ENCODE measurements around the gene IGSF9.

Gene IGSF9

DNA sequence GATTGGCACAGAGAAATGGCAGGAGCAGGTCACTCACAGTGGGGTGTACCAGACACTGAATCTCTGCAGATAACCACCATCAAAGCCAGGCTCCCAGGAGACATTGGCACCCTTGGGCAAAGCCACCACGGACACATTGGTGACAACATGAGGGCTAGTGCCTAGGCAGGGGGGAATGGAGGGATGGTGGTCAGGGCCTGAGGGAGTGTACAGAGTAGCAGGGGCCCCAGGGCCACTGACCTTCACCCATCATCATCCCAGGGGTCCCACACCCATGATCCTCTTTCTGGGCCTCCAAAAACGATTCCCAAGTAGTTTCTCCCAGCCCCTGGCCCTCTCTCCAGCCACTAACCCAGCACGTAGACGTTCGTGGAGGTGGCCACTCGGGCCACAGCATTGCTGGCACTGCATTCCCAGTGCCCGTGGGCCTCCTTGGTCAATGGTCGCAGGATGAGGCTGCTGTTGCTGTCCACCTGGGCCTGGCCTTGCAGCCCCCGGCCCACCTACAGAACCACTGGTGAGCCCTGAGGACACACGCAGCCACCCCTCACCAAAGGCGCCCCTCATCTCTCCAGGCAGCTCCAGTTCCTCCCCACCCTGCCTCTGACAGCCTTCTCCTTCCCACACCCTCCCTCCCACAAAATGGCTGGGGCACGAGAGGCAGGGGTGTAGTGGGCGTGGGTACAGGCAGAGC is 14.2 kb downstream of the IGSF9 start:
- DNase-seq = no peak

DNA sequence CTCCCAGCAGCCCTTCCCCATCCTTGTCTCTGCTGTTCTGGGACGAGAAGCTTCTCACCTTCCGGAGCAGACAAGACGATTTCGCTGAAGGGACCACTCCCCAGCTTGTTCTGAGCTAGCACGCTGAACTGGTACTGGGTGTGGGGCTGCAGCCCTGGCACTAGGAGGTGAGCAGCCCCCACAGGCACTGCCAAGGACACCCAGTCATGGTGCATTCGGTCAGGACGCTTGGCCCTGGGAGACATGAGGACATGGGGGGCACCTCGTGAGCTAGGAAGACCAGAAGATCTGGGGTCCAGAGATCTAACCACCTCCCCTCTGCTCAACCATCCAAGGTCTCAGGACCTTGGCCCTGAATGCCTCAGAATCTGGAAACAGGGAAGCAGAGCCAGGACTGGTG is 14.8 kb downstream of the IGSF9 start:
- no peak for DNase-seq

DNA sequence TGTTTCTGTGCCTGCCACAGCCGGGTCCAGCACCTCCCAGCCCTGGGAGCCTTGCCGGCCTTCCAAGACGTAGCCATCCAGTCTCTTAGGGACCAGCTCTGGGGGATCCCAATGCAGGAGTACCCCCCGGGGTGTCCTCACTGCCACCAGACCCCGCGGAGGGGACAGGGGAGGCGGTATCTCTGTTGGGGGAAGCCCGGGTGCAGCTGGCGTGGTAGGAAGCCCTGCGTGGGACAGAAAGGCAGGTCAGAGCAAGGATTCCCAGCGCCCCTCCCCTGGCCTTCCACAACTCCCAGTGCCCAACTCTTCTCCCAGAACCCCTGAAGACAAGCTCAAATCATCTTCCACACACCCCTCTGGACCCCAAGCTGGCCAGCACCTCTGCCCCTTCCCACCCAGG is 15.2 kb downstream of the IGSF9 start:
- no peak for DNase-seq

DNA sequence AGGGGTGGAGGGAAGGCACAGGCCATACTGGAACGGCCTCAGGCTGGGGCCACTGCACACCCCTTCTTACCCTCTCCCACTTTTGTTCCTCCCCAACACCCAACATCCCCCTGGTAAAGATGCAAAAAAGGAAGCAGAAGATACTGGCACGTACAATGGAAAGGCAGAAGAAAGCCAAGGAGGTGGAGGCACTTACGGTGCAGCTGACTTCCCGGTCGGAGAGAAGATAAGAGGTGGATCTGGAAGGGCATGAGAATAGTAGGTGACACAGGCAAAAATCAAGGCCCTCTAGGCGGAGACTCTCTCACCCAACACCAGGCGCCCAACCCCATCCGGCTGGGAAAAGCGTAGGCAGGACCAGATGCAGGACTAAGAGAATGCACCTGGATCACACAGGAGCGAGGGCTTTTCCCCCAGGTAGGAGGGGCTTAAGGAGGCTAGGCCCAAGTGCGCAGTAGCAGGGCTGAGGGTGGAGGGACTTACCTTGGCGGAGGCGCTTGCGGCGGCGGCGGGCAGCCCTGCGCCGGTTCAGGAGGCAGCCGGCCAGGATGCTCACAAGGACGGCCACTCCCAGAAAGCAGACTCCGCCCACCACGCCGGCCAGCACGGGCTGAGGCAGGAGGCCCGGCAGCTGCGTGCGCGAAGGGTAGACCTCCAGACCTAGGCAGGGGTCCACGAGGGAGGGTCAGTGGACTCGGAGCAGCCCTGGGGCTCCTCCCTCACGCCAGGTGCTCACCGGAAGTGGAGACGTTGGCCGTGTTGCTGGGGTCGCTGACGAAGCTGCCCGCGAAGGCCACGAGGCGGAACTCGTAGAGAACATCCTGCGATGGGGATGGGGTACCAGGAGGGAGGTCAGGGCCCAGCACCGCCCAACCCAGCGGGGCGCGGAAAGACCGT is 16.0 kb downstream of the IGSF9 start:
- no peak for DNase-seq

DNA sequence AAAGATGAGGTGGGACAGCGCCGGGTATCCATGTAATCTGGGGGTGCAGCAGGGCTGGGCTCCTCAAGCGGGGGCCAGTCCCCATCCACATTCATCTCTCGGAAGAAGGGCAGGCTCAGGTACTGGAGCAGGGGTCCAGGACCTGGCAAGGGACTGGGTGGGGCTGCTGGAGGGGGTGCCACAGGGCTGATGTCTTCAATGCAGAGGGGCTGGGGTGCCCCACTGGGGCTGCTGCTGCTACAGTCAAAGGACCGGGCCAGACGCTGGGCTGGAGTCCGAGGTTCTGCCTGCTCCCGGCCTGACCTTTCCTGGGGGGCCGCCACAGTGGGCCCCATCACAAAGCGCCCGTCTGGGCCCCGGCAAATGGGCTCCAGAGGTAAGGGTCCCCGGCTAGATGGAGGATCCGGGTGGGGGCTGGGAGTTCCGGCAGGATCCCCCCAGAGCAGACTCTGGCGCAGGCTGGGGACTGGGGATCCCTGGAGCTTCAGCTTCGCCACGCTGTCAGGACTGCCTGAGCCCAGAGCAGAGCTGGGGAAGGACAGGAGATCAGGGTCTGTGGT is 16.8 kb downstream of the IGSF9 start:
- DNase-seq = no peak

DNA sequence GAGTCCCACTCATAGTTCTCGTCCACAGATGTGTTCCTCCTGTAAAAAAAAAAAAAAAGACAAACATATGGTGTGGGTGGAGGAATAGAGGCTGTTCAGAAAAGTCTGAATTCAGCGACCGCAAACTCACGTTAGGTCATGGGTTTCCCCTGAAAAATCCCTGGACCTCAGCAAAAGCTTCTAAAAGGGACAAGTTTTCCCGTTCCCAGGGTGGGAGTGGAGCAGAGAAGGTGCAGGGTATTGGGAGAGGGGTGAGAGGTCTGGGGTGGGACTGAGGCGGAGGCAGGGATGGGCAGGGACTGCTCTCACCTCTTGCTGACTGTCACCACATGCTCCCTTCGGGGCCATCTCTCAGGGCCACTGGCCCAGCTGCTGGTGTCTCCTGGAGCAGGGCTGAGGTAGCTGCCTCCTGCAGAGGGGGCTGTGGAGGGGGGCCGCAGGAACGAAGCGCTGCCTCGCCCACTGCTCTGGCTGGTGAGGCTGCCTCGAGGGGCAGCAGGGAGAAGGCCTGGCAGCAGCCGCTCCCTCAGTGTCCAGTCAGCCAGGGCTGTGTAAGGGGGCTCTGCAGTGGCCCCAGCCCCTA is 17.5 kb downstream of the IGSF9 start:
- no peak for DNase-seq

DNA sequence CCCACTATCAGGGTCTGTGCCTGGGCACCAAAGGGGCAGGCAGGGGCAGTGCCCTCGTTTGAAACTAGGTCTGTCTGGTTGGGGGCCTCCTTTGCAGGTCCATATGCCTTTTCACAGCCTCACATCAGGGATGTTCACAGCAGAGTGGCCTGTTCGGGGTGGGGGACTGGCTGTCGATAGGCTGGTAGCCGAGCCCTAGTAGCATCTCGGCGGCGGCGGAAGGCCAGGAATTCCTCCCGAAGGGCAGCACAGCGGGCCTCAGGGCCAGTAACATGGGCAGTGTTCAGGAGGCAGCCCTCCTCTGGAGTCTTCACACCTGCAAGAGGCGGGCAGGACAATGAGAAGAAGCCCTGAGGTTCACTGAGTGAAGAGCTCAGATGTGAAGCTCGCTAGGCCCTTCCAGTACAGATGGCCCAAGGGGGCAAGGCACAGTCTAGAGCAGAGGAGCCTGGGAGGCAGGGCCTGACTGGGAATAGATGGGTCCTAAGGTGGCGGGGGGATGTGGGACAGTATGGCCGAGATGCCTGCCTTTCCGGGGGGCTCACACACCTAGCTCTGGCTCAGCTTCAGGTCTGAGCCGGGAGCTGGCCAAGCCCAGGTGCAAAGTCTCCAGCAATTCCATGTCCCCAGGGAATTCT is 18.1 kb downstream of the IGSF9 start:
- DNase-seq = no peak

DNA sequence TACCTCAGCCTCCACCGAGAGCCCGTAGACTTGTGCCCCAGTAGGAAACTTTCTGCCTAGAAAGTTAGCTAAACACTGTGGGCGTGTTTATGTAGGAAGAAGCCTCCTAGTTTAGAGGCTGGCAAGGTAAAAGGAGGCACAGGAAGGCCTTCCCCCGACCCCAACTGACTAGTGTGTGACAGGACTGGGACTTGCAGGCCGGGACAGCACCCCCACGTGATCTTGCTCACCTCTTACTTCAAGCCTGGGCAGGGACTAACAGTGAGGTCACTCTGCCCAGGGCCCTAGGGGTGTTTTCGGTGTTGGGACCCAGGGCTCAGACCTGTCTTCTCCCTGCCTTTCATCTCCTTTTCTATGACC is 19.7 kb downstream of the IGSF9 start:
- DNase-seq = no peak

DNA sequence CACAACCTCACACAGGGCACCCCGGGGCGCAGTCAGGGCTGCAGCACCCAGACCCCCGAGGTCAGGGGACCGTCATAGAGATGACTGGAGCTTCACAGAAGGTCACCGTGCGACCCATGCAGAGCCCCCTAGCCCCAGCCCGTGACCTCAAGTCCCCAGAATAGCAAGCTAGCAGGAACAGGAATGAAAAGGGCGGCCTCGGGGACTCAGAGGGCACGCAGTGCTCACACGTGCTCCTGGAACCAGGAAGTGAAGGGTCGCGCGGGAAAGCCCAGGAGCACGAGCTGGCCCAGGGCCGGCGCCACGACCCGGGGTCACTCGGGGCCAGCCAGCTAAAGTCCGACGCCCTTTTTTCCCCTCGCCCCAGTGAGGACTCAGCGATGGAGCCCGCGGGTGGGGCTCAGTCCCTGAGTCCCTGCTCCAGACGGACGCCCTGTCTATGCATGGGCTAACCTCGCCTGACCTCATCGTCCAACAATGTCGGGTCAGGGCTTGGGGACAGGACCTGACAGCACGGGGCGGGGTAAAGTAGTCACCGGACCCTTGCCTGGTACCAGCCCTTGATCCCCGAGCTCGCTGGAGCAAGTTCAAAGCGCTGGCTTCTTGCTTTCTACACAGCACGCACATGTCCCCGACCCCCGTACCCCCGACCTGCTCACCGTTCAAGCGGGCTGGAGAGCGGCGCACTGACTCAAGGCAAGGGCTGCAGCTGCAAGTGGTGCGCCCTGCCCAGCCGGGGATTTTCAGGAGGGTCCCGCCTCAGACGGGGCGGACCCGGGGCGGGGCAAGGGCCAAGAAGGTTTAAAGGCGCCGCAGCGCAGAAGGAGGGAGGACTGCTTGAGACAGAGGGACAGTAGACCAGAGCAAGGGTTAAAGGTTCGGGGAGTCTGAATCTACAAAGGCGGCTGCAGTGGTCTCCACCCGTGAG is 20.4 kb downstream of the IGSF9 start, which contains the start of gene TAGLN2:
TAGLN2 (minus strand) TSS at position 717 of the 928 bp plus-strand sequence. CDS start 4,998 bp downstream, outside the sequence.
- peak; percentile 85 for DNase-seq

DNA sequence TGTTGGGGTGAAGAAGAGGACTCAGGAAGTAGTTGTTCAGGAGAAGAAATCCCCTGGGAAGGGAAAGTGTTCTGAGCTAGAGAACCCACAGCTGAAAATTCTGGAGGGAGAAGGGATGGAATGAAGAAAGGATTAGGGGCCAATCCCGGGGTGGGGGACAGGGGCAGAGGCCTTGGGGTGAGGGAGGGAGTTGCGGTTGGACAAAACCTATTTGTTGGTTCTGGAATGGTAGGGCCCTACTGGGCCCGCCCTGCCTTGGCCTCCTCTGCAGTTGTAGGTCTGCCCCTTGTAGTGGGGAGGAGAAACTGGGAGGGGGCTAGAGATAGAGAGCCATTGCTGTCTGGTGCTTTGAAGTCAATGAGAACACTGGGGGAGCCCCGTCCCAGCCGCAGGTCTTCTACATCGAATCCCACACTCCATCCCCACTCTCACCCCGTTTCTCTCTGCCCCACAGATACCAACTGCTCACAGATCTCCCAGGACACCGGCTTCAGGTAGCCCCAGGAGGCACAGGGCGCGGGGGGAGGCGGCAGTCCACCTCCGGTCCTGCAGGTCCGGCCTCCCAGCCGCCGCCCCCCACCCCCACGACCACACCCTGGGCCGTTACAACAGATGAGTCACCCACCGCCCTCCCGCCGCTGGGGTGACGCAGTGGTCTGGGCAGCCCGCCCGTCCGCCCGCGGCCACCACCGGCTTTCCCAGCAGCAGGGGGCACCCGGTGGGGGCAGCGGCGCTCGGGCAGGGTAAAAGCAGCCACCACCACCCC is 21.2 kb downstream of the IGSF9 start:
- DNase-seq = peak; percentile 58

DNA sequence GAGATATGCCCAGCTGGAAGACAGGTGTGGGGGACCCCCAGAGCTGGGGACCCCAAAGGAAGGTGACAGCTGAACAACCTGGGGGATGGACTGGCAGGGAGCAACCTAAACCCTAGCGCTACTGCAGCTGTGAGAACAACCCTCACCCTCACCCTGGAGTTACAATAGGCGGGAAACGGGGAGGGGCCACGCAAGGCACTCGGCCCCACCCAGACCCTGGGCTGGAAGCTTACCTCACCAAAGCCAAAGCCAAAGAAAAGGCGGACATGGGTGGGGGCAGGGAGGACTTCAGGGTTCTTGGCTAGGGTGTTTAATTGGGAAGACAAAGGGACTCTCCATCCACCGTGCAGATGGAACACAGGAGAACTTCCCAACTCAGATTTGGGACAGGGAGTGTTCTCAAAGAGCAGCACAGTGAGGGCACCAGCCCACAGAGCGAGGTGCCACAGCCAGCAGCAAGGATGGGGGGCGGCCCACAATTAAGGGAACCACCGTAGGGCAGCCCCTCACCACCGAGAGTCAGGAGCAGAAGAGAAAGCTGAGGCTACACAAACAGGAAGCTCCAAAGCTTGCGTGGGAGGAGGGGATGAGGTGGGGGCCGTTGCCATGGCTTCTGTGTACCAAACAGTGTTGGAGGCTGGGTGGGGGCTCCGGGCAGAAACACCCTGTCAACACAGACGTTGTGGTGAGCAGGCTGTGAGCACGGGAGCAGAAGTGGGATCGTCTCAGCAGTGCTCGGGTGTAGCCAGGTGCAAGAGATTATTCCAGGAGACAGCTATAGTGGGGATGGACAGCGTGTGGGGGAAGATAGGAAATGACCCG is 22.0 kb downstream of the IGSF9 start:
- DNase-seq = peak; percentile 87

DNA sequence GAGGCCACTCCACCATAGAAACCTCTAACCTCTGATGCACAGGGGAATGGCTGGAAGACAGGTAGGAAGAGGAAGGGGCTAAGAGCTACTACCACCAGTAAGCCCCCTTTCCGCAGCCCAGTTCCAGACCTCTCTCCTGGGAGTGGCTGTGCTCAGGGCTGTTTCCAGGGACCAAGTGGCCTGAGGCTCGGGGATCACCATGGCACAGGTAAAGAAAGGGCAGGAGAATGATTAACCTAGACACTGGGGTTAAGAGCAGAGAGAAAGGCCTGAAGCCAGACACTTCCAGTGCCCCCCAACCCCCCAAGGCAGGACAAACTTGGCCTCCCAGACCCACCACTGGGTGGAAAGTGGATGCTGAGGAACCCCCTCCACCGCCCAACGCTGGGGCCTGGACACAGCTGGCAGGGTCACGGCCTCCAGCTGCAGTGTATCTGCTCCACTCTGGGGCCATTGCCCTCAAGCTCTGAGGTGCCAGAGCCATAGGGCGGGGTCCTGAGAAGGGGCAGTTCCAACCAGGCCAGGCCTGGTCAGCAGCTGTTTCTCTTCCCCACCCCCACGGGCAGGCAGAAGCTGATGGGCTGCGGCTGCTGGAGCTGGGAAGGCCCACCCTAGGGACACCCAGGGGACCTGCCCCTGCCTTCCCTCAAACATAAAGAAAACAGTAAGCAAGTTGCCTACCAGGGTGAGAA is 22.8 kb downstream of the IGSF9 start:
- no peak for DNase-seq

DNA sequence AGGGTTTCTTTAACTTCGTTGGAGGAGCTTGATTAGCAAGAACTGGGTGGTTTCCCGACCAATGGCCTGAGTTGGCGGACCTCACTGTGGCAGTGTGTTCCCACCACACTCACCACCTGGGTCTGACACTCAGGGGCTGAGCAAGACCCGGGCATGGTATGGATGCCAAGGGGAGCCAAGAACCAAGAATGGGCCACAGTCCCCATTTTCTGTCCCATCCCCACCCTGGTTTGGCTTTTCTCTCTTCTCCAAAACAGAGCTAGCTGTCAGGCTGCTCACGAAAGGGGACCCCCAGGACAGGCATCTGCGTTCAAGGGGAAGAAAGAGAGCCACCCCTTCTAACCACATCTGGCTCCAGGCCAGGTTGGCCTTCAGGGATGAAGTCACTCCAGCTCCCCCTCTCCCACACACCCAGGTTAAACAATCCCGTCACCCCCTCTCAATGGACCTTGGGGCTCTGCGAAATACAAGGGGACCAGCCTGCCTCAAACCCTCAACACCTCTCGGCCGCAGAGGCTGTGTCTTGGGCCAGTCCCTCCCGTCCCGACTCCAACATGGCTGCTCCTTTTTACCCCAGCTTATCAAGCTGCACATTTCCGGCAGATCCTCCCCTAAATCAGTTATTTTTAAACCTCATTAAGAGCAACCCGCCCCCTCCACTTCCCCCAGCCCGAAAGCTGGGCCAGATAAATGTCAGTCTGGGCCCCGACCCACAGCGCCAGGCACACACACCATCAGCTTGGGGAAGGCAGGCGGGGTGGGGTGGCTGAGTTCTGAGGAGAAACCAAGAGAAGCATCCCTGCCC is 23.5 kb downstream of the IGSF9 start:
- DNase-seq = no peak

DNA sequence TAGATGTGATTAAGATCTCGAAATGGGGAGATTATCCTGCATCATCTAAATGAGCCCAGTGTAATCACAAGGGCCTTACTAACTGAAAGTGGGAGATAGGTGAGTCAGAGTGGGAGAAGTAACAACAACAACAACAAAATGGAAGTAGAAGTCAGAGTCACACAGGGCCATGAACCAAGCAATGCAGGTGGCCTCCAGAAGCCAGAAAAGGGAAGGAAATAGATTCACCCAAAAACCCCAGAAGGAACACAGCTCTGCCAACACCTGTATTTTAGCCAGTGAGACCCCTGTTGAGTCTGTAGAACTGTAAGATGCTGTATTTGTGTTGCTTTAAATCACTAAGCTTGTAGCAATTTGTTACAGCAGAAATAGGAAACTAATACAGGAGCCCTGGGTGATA is 24.2 kb downstream of the IGSF9 start:
- no peak for DNase-seq

DNA sequence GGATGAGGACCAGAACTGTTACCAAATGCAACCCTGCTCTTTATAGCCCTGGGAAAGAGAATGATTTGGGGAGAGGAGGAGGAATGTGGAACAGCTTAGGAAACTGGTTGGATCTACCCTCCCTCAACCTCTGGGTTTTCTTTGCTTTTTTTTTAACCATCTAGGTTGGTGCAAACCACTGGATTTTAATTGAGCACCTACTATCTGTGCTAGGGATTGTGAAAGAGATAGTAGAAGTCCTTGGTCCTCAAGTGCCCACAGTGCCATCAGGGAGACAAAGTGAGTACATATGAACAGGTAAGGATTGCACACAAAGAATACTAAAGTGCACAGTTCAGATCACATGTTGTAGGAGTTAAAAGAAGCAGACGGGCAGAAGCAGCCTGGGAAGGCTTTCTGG is 24.8 kb downstream of the IGSF9 start:
- no peak for DNase-seq

DNA sequence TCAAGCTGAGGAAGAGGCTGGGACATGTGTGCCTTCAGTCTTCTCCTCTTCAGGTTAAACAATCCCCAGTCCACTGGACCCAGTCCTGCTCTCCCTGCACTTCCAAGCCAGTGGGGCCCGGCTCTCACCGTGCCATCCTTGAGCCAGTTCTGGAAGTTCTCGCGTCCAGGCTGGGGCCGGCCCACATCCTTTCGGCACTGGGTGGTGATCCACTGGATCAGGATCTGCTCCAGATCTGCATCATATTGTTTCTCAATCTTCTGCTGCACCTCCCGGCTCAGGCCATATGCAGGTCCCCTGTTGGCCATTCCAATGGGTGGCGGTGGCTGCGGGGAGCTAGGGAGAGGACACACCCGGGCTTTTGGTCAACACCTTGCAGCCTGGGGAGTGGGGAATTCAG is 25.2 kb downstream of the IGSF9 start:
- DNase-seq = no peak

DNA sequence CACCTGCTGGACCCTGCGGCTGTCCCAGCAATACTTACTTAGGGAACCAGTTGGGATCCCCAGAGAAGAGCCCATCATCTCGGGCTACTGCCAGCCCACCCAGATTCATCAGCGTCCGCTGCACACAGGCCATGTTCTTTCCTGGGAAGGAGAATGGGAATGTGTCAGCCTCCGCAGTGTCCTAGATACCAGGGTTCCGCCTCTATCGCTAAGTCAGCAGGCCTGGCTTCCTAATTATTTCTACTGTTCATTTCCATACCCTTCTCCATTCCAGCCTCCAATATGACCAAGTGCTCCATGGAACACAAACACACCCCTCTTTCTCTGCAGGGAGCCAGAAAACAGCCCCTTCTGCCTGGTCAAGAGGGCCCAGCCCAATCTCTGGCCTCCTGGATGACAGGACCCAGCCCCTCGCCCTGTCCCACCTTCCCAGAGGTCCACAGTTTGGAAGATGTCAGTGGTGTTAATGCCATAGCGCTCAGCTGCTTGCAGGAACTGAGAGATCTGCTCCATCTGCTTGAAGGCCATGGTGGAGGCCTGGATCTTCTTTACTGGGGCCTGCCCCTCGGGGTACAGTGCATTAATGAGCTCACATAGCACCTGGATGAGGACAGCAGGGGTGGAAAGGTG is 26.1 kb downstream of the IGSF9 start:
- no peak for DNase-seq

Data from MV-4-11 (cell line).